Stimulated activated CD8-positive, alpha-beta memory T cell treated with anti-CD3 and anti-CD28 coated beads, Interleukin-15, amount 100 ng/mL, for 4 hours (primary cell): ENCODE measurements around the gene TMEM165.
A peak's percentile ranks its signal among the peaks of the same experiment; 100 is the strongest.
"Not testable (repeated sequence)": the region's sequence is repeated elsewhere in the genome, so short reads cannot be mapped to it uniquely, and the experiment has no call there.

ENCODE experiments used
- DNase-seq, 2 donors: peaks; one replicate each; pipeline ENCODE4 v3.0.0-alpha.2; 2020; ENCODE audit warnings: low read depth in 2 of 2

The TMEM165 gene

DNA sequence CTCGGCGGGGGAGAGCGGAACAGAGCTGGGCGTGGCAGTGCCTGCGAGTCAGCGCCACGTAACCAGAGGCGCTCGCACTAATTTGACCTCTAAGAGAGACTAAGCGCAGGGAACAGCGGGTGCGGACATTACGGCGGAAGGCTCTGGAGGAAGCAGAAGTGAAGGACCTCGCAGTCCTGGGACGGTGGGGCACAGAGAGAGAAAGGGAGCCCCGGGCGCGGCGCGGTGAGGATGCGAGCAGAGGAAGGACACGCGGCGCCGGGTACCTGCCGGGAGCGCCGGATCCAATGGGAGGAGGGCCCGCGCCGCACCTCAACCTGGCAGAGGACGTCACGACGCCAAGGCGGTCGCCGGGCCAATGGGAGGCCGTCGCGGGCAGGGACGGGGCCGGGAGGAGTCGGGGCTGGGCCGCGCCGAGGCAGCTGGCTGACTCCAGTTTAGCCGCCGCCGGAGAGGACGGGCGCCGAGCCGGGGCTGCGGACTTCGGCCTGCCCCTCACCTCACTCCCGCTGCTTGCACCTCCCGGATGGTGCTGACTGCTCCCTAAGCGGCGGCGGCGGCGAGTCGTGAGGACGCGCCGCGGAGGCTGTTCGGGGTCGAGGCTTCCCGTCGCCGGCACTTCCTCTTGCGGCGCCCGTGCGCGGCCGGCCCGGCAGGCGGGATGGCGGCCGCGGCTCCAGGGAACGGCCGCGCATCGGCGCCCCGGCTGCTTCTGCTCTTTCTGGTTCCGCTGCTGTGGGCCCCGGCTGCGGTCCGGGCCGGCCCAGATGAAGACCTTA is at the start of gene TMEM165:
TMEM165 (plus strand) TSS at position 429 of the 779 bp plus-strand sequence; CDS start at position 662, 233 bp downstream.
- DNase-seq, result peak; percentile 78 to 80

DNA sequence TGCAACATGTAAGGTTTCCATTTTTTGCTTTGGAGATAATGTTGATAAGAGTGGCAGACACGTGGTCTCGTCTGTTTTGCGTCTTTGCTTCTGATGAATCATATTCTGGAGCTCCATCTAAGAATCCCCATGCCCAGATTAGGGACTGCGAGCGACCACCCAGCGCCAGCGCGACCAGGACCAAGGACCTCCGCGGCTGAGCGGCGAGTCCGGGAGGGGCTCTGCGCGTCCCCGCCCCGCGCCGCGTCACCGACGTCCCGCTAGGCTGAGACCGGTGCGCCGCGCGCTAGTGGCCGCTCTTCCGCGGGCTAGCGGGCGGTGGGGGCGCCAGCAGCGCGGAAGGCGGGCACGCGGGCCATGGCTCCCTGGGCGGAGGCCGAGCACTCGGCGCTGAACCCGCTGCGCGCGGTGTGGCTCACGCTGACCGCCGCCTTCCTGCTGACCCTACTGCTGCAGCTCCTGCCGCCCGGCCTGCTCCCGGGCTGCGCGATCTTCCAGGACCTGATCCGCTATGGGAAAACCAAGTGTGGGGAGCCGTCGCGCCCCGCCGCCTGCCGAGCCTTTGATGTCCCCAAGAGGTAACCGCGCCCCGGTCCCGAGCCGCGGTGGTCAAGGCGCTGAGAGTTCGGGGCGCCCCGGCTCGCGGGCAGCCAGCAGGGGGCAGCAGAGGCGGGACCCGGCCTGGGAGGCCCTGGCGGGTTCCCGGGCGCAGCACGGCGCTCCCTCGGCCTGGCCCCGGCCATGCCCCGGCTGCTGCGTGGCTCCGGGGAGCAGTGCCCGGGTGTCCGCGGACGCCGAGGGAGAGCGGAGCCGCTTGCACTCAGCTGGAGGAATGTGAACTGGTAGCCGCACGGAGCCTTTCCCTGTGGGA is 49.5 kb upstream of the TMEM165 start, which contains the start of gene SRD5A3:
SRD5A3 (plus strand) TSS at position 263 of the 871 bp plus-strand sequence; CDS start at position 358, 95 bp downstream.
- peak; percentile 41 to 64 for DNase-seq

DNA sequence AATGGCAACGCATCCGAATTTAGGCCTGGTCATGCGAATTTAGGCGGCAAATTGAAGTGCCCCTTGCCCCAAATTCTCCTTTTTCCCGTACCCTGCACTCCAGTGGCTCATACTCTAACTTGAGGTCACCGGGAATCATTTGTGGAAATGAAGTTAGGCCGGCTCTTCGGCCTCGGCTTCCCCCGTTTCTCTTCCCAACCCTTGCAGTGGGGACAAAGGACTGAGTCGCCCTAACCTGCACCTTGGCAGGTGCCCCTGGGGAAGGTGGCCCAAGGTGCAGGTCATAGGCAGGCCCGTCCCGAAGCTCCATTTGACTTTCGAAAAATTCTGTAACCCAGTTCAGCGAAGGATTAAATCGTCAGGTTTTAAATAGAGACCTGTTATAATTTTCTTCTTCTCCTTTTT is 48.9 kb upstream of the TMEM165 start:
- DNase-seq, result no peak

GRCh38 chr4:55347610-55348228 is 48.0 kb upstream of the TMEM165 start:
- no peak for DNase-seq

GRCh38 chr4:55348466-55348865 is 47.3 kb upstream of the TMEM165 start:
- no peak for DNase-seq

DNA sequence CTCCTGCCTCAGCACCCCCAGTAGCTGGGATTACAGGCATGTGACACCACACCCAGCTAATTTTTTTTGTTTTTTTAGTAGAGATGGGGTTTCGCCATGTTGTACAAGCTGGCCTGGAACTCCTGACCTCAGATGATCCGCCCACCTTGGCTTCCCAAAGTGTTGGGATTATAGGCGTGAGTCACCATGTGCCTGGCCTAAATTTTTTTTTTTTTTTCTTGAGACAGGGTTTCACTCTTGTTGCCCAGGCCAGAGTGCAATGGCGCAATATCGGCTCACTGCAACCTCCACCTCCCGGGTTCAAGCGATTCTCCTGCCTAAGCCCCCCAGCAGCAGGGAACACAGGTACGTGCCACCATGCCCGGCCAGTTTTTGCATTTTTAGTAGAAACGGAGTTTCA is 44.9 kb upstream of the TMEM165 start:
- not testable (repeated sequence) for DNase-seq

- DNase-seq, result no peak
These were observed 43.9 kb upstream of the TMEM165 start for GRCh38 chr4:55351824-55352223.

GRCh38 chr4:55352726-55353125 is 43.0 kb upstream of the TMEM165 start:
- no peak for DNase-seq

- DNase-seq, result not testable (repeated sequence)
These were observed 42.5 kb upstream of the TMEM165 start for GRCh38 chr4:55353228-55353747.

DNA sequence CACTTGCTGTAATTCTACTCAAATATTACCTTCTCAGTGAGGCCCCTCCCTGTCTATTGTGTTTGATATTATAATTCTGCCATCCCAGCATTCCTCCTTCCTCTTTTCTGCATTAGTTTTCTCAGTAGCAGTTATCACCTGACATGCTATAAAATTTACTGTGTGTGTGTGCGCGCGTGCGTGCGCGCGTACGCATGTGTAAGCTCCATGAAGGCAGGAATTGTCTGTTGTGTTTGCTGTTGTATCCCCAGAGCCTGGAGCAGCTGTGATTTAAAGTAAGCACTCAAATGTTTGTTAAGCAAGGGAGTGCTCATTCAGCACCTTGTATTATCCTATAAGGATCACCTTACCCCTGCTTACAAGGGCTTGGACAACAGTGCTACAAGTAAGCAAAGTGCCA is 41.1 kb upstream of the TMEM165 start:
- no peak for DNase-seq

DNA sequence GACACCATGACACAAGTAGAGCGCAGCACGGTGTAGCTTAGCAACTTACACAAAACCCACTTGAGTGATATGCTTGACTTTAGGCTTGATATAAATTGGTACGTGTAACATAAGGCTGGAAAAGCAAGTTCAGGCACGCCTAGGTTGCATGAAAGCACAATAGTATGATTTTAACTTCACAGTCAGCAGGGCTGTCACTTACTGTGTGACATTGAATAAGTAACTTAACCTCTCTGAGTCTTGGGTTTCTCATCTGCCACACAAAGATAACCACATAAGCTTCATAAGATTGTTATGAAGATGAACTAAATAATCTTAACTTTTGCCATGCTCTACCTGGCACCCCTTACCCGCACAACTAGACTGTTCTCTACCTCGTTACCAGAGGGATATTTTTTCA is 40.2 kb upstream of the TMEM165 start:
- DNase-seq, result no peak

DNA sequence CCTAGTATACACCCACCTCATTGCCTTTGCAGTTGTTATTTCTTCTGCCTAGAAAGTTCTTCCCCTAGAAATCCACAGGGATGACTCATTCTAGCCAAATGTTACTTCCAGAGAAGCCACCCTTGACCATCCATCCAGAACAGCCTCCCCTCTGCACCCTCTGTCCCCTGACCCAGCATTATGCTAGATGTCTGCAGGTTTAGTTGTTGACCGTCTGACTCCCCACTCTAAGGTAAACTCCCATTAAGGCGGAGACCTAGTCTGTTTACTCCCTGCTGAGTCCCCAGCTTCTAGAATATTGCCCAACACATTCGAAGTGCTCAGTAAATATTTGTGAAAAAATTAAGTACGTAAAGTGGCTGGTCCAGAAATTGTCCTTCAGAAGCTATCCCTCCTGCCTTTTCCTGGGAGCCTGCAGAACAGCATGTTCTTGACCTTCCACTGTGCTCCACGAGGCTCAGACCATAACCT is 38.7 kb upstream of the TMEM165 start:
- DNase-seq, result no peak

DNA sequence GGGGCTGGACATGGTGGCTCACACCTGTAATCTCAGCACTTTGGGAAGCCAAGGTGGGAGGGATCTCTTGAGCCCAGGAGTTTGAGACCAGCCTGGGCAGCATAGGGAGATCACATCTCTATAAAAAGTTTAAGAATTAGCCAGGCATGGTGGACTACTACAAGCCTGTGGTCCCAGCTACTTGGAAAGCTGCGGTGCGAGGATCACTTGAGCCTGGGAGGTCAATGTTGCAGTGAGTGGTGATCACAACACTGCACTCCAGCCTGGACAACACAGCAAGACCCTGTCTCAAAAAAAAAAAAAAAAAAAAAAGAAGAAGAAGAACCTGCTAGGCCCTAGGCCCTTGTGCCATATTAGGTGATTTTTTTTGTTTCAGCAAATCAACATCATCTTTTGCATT is 37.5 kb upstream of the TMEM165 start:
- DNase-seq, result no peak

GRCh38 chr4:55358668-55359067 is 37.1 kb upstream of the TMEM165 start:
- DNase-seq, result no peak

- DNase-seq, result no peak
These were observed 36.3 kb upstream of the TMEM165 start for GRCh38 chr4:55359397-55359916.

GRCh38 chr4:55362938-55363337 is 32.8 kb upstream of the TMEM165 start:
- DNase-seq, result not testable (repeated sequence)

- no peak for DNase-seq
These were observed 31.9 kb upstream of the TMEM165 start for GRCh38 chr4:55363691-55364351.

DNA sequence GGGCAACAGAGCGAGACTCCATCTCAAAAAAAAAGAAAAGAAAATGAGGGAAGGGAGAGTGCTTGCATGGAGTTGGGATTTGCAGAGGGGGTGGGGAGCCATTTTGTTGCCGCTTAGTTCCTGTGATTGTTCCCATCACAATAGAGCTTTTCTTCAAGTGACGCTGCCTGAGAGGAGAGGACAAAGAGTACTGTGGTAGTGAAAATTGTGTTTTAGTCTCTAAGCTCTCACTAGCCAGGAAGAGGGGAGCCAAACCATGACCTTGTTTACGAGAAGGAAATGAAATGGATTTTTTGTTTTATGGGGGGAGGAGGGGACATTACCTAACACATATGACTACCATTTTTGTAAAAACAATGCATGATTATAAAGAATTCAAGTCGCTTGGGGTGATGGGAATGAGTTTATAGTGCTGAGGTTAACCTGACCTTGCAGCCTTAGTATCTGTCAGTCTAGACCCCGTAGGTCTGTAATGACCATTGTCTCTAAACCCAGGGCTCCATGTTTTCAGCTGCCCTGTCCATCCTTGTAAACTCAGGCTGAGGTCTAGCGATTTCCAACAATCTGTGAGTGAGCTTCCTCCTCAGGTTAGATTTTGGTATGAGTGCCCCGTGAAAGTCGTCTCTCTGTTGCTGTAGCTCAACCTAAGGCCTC is 30.9 kb upstream of the TMEM165 start:
- no peak for DNase-seq

GRCh38 chr4:55365345-55365728 is 30.4 kb upstream of the TMEM165 start:
- DNase-seq, result no peak

DNA sequence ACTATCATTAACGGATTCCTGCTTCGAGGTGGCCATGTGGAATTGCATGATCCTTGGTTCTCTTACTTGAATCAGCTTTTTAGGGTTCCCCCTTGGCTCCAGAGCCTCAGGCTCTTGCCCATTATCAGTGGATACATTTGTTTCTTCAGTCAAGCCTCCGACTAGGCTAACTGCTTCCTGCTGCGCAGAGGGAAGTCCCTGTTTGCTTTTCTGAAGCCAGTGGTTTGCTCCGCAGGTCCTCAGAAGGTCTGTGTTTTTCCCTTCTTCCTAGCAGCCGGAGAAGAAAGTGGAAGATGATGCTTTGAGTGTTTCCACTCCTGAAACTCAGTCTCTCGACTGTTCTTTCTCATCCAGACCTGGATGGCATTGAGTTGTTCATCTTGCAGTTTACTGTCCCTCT is 29.1 kb upstream of the TMEM165 start:
- DNase-seq, result no peak
